NCI-H774 (cell line): ENCODE measurements around the gene FAM110A.
"Not testable (repeated sequence)": the region's sequence is repeated elsewhere in the genome, so short reads cannot be mapped to it uniquely, and the experiment has no call there.

Experiments used
- DNase-seq: peaks from one replicate; lab custom pipeline; 2025; lab: John Stamatoyannopoulos, UW

Gene FAM110A

DNA sequence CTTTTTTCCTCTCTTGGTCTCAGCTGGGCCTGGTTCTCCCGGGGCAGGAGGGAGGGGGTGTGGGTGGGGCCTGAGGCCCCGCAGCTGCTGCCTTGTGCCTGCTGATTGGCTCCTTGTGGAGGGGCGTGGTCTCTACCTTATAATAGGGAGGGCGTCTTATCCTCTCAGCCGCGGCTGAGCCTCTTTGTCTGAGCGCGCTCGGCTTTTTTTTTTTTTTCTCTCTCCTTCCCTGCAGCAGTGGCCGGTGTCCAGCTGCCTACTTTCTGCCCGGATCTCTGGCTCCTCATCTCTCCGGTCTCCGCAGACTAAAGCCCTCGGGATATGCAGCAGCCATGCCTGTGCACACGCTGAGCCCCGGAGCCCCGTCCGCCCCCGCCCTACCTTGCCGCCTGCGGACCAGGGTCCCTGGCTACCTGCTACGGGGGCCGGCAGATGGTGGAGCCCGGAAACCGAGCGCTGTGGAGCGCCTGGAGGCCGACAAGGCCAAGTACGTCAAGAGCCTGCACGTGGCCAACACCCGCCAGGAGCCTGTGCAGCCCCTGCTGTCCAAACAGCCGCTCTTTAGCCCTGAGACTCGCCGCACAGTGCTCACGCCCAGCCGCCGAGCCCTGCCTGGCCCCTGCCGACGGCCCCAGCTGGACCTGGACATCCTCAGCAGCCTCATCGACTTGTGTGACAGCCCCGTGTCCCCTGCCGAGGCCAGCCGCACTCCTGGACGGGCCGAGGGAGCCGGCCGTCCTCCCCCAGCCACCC is 11.1 kb downstream of the FAM110A start:
- DNase-seq, result peak; percentile 91

- DNase-seq, result no peak
Measured at GRCh38 chr20:845226-845868, 11.8 kb downstream of the FAM110A start.

DNA sequence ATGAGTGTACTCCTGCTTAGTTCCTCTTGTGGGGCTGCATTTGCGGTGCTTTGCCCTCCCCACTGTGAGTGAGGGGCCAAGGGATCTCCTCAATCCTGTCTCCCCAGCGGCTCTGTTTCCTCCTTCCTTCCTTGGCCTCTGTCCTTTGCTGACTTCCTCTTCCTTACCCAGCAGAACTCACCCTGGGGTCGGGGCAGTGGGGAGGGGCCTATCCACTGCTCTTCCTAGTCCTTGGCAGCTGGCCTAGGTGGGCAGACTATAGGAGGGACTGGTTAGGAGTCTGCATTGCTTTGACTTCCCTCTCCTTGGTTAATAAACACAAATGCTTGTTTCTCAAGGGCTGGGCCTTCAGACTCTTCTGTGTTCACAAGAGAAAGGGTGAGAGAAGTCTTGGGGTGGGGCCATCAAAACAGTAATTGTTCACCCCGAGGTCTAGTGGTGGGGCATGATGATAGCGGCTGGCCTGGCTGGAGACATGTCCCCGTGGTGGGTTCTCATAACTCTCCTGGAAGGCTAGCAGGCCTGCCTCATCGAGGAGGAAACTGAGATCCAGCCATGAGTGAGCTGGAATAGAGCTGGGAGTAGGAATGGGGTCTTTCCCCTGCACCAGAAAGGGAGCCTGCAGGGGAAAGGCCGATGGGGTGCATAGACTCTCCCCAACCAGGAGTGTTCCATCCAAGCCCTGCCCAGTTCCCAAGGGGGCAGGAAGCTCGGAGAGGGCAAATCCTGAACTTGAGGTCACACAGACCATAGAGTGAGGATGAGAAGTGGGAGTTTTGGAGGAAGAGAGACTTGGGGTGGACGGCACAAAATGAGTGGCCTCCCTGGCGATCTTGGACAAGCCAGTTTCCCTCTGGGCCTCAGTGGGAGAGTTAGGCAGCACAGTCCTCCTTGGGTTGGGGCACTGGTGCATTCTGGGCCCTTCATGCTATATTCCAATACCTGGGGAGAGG is 12.7 kb downstream of the FAM110A start:
- DNase-seq, result no peak

GRCh38 chr20:846894-847278 is 13.4 kb downstream of the FAM110A start:
- no peak for DNase-seq

DNA sequence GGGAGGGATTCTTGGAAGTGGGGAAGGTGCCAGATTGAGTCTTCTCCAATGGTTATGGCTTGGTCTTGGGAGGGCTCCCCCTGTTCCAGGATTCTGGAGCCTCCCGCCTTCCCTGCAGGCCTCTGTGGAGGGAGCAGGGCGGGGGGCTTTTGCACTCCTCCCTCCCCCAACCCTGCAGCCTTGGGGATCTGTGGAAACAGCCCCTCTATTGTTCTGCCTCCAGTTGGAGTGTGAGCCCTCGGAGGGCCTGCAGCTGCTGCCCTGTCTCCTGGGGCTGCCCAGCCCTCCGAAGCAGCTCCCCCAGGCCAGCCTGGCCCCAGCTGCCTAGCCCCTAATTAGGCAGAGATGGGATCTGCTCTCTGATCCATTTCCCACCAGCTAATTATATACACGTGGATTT is 14.7 kb downstream of the FAM110A start:
- no peak for DNase-seq

DNA sequence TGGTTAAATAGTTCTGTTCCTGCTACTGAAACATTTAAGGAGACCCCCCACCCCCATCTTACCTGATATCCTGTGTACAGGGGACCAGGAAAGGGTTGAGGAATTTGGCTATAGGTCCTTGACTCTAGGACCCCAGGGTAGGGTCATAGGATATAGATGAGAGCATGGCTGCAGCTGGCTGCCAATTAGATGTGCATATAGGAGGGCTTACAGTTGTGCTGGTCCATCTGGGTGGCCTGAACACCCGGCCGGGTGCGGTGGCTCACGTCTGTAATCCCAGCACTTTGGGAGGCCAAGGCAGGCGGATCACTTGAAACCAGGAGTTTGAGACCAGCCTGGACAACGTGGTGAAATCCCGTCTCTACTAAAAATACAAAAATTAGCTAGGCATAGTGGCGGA is 15.2 kb downstream of the FAM110A start:
- DNase-seq, result not testable (repeated sequence)

DNA sequence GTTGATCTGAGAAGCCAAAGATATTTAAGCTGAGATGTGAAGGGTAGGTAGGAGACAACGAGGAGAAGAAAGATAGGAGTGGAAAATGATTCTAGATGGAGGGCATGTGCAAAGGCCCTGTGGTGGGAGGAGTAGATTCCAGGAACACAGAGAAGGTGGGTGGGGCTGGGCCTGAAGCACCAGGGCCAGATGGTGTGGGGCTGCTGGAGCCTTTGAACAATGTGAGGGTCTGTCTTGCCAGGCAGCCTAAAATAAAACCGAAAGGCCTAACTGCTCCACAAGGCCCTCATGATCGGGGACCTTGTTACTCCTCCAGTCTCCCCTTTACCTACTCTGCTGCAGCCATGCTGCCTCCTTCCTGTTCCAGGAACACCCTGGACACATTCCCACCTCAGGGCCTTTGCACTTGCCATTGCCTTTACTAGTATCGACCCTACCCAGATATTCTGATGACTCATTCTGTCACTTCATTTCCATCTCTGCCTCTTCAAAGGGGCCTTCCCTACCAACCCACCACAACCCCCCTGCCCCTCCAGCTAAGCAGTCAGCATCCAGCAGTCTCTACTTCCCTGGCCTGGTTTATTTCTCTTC is 20.0 kb downstream of the FAM110A start:
- no peak for DNase-seq

- no peak for DNase-seq
Measured at GRCh38 chr20:854601-855000, 21.1 kb downstream of the FAM110A start.

GRCh38 chr20:855466-856360 is 22.2 kb downstream of the FAM110A start:
- DNase-seq, result no peak

- no peak for DNase-seq
Measured at GRCh38 chr20:856361-856775, 22.9 kb downstream of the FAM110A start.

GRCh38 chr20:858011-858410 is 24.5 kb downstream of the FAM110A start:
- DNase-seq, result no peak

DNA sequence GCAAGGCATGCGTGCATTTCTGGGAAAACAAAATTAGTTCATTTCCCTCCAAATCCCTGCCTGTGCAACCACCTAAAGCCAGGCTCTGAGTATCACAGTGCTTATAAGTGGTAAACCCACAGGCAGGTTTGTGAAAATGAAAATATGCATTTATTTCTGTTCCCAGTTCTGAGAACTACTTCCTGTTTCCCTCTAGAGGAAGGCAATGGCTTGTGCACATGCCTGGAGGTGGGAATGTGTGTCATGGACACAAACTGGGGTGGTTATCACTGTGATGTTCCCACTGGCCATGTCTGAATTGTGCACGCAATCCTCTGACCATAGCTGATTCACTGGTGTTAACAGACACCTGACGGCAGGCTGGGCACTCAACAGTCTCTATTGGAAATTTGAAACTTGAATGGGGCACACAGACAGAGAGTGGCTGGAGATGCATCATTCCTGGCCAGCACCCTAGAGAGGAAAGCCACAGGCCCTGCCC is 26.3 kb downstream of the FAM110A start:
- DNase-seq, result no peak

DNA sequence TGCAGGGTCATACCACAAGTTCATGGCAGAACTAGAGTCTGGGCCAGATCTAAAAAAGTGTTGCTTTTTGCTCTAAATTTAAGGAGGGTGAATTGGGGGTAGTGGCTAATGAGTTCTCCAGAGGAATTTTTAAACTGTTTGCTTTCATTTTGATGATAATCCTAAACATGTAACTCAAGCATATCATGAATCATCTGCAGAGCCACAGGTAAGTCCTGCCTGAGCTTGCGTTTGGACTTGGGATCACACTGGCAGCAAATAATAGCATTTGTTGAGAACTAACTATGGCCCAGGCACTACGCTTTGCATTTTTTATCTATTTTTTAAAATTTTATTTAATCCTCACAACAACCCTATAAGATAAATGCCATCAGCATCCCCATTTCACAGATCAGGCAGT is 27.4 kb downstream of the FAM110A start:
- DNase-seq, result no peak

GRCh38 chr20:865440-865839 is 31.9 kb downstream of the FAM110A start:
- DNase-seq, result no peak

DNA sequence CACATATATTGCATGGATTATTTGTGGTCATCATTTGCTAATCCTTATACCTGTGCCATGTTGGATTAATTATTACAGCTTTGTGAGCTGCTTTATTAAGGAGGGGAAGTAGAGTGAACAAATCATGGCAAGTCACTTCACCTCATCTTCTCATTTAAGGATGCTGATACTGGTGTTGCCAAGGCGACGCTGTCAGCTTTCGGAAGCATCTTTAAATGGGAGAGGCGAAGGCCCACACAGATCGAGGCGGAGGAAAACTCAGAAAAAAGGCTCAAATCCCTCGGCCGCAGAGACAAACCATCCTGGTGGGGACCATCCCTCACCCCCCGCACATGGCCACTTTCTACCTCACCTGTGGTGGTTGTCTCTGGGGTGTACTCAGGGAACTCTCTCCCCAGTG is 34.8 kb downstream of the FAM110A start:
- DNase-seq, result no peak

- no peak for DNase-seq
Measured at GRCh38 chr20:869606-870005, 36.1 kb downstream of the FAM110A start.

DNA sequence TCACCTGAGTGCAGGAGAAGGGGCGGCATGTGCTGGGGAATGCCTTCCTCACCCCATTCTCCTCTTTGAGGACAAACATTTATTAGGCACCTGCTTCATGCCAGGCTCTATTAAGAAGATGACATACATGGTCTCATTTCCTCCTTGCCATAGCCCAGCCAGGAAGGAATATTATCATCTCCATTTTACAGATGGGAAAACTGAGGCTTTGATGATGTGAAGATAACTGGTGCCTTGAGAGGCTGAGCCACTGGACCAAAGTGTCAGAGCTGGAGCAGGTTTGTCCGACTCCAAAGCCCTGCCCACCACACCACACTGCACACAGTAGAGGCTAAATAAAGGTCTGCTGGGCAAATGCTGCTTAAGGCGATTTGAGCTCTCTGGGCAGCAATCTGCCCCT is 37.2 kb downstream of the FAM110A start:
- DNase-seq, result no peak

- DNase-seq, result no peak
Measured at GRCh38 chr20:871436-871835, 37.9 kb downstream of the FAM110A start.

GRCh38 chr20:871948-872347 is 38.4 kb downstream of the FAM110A start:
- no peak for DNase-seq

DNA sequence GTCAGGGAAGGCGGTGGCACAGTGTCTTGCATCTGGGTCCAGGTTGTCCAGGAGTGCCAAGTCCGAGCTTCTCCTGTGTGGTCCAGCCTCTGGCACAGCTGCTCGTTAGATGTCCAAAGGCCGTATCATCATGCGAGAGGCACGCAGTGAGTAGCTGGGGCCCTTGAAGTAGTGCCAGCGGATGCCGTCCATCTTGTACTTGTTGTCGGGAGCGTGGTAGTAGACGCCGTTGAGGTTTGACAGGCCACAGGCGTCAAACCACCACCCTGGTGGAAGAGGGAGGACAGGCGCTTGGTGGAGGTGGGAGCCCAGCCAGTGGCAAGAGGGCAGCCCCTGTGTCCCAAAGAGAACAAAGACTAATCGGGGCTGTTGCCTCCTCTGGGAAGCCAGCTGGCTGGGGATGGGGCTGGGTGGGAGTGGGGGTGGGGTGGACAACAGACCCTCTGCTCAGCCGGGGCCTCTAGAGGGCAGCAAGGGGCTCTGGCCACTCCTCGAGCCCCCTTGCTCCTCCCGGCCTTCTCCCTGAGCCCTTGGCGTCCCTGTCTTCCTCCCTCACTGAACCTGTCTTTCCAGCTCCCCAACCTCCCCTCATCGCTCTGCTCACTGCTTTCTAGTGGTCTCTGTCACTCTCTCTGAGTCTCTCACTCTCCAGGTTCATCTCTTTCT is 39.5 kb downstream of the FAM110A start:
- no peak for DNase-seq
